Measurements from ENCODE around the gene LHX1. TPM values are rescaled to one million over a fixed set of nuclear protein-coding genes. Genes with fewer than 3 reads are reported as not detected.

LHX1 gene
- polyA plus RNA-seq, 1 of the 3 experiments (the other 2 are of a cell fraction), result not detected

GRCh38 chr17:36907407-36907806, 29.9 kb upstream of the LHX1 start:
- ChIA-PET CTCF (interaction anchor here (0.6 kb wide), 1 partner anchor 55 kb away, joined by 4 read pairs; no protein-coding TSS in a partner anchor), POLR2A (no interaction called here)
- 67% methylated on average over 10 of the region's 10 CpGs for WGBS (ENCODE audit: low lambda C conversion rate)
- H4K20me1 ChIP-seq (ENCODE audit: insufficient read depth), result no peaks in the 10 kb centered on the region
- H3K27ac ChIP-seq (ENCODE audit: low read depth in 2 of 2, low read length in 1 of 2), result no peak overlapping the region
- H3K9me3 ChIP-seq, result no peaks in the 10 kb centered on the region
- no peak for TF ChIP-seq YY1 (IDR thresholded peaks at IDR 0.05; ENCODE audit: low read depth)
- TF ChIP-seq TAF1 (IDR thresholded peaks at IDR 0.05; ENCODE audit: borderline replicate concordance, low read depth, low read length), result no peak
- TF ChIP-seq MXI1 (IDR thresholded peaks at IDR 0.05; ENCODE audit: low read depth, low read length), result no peak
- no peak for TF ChIP-seq GATA2 (CRISPR knock-in tag; IDR thresholded peaks at IDR 0.05)
- TF ChIP-seq GABPA (IDR thresholded peaks at IDR 0.05; ENCODE audit: low read depth), result no peak
- no peak for TF ChIP-seq RCOR1 (IDR thresholded peaks at IDR 0.05; ENCODE audit: low read length)
- TF ChIP-seq ELF1 (IDR thresholded peaks at IDR 0.05), result no peak
- no peak for TF ChIP-seq MAX (IDR thresholded peaks at IDR 0.05; ENCODE audit: low read depth)
- TF ChIP-seq CHD2 (IDR thresholded peaks at IDR 0.05; ENCODE audit: low read length, partially characterized antibody), result no peak
- no peak for TF ChIP-seq FOXM1 (IDR thresholded peaks at IDR 0.05; ENCODE audit: low read depth)
- TF ChIP-seq NRF1 (IDR thresholded peaks at IDR 0.05; ENCODE audit: low read depth, low read length), result no peak
- no peak for TF ChIP-seq USF1 (IDR thresholded peaks at IDR 0.05; ENCODE audit: borderline replicate concordance, low read depth)
- TF ChIP-seq TEAD4 (IDR thresholded peaks at IDR 0.05; ENCODE audit: borderline replicate concordance, insufficient read depth), result no peak
- no peak for TF ChIP-seq RAD21 (IDR thresholded peaks at IDR 0.05; ENCODE audit: low read length)
- TF ChIP-seq CTCF (IDR thresholded peaks at IDR 0.05), result no peak
- no peaks in the 10 kb centered on the region for H3K79me2 ChIP-seq (ENCODE audit: insufficient read depth)
- no peak overlapping the region for H3K4me3 ChIP-seq (ENCODE audit: low read depth in 2 of 2, low read length in 1 of 2)
- no peak overlapping the region for H3K4me2 ChIP-seq
- no peak overlapping the region for H2AFZ ChIP-seq (ENCODE audit: low read depth)
- no peaks in the 10 kb centered on the region for H3K36me3 ChIP-seq (replicated peaks in 1 of 2; ENCODE audit: control insufficient read depth in 1 of 2, insufficient read depth in 2 of 2, low read length in 1 of 2)
- no peaks in the 10 kb centered on the region for H3K27me3 ChIP-seq (ENCODE audit: insufficient read depth)
- no peak for DNase-seq
- H3K9me2 ChIP-seq, result no peaks in the 10 kb centered on the region
- no peaks in the 10 kb centered on the region for H3F3A ChIP-seq (replicated peaks; ENCODE audit: insufficient read depth)
- H3K9ac ChIP-seq, result no peak overlapping the region
- no peaks in the 10 kb centered on the region for H3K4me1 ChIP-seq (ENCODE audit: control insufficient read depth in 1 of 2, insufficient read depth in 2 of 2, low read depth in 1 of 2, low read length in 1 of 2)

GRCh38 chr17:36910513-36910912, 26.8 kb upstream of the LHX1 start:
- H3K36me3 ChIP-seq (replicated peaks in 1 of 2; ENCODE audit: control insufficient read depth in 1 of 2, insufficient read depth in 2 of 2, low read length in 1 of 2), result no peaks in the 10 kb centered on the region
- H3K9ac ChIP-seq, result no peak overlapping the region
- WGBS (ENCODE audit: low lambda C conversion rate), result 78% methylated on average over 5 of the region's 5 CpGs
- H3K4me3 ChIP-seq (ENCODE audit: low read depth in 2 of 2, low read length in 1 of 2), result no peak overlapping the region
- ChIA-PET POLR2A (no interaction called here), CTCF (interaction anchor here (1.1 to 1.5 kb wide), 2 partner anchors 9 to 10 kb away, joined by 3 to 4 read pairs; no protein-coding TSS in a partner anchor)
- no peaks in the 10 kb centered on the region for H3K4me1 ChIP-seq (ENCODE audit: control insufficient read depth in 1 of 2, insufficient read depth in 2 of 2, low read depth in 1 of 2, low read length in 1 of 2)
- DNase-seq, result no peak
- H2AFZ ChIP-seq (ENCODE audit: low read depth), result no peak overlapping the region
- H3K4me2 ChIP-seq, result no peak overlapping the region
- no peaks in the 10 kb centered on the region for H3F3A ChIP-seq (replicated peaks; ENCODE audit: insufficient read depth)
- H4K20me1 ChIP-seq (ENCODE audit: insufficient read depth), result no peaks in the 10 kb centered on the region
- no peak for TF ChIP-seq GABPA (IDR thresholded peaks at IDR 0.05; ENCODE audit: low read depth)
- TF ChIP-seq SIN3A (IDR thresholded peaks at IDR 0.05; ENCODE audit: borderline replicate concordance, low read depth, low read length), result no peak
- no peak for TF ChIP-seq MAX (IDR thresholded peaks at IDR 0.05; ENCODE audit: low read depth)
- TF ChIP-seq TCF12 (IDR thresholded peaks at IDR 0.05), result no peak
- no peak for TF ChIP-seq YY1 (IDR thresholded peaks at IDR 0.05; ENCODE audit: low read depth)
- no peak for TF ChIP-seq PBX3 (IDR thresholded peaks at IDR 0.05)
- no peak for TF ChIP-seq RAD21 (IDR thresholded peaks at IDR 0.05; ENCODE audit: low read length)
- no peak for TF ChIP-seq CHD2 (IDR thresholded peaks at IDR 0.05; ENCODE audit: low read length, partially characterized antibody)
- TF ChIP-seq SMC3 (IDR thresholded peaks at IDR 0.05; ENCODE audit: low read depth, low read length), result no peak
- TF ChIP-seq IRF3 (IDR thresholded peaks at IDR 0.05; ENCODE audit: low read depth, low read length), result no peak
- no peak for TF ChIP-seq RXRA (IDR thresholded peaks at IDR 0.05; ENCODE audit: borderline replicate concordance, low read depth)
- TF ChIP-seq TEAD4 (IDR thresholded peaks at IDR 0.05; ENCODE audit: borderline replicate concordance, insufficient read depth), result no peak
- no peak for TF ChIP-seq FOXJ3 (CRISPR knock-in tag; IDR thresholded peaks at IDR 0.05)
- no peak for TF ChIP-seq ELF1 (IDR thresholded peaks at IDR 0.05)
- no peak for TF ChIP-seq GATA2 (CRISPR knock-in tag; IDR thresholded peaks at IDR 0.05)
- no peak for TF ChIP-seq RFX5 (IDR thresholded peaks at IDR 0.05; ENCODE audit: low read length)
- TF ChIP-seq JUND (IDR thresholded peaks at IDR 0.05), result no peak
- H3K27me3 ChIP-seq (ENCODE audit: insufficient read depth), result no peaks in the 10 kb centered on the region
- no peak overlapping the region for H3K27ac ChIP-seq (ENCODE audit: low read depth in 2 of 2, low read length in 1 of 2)
- H3K9me3 ChIP-seq, result no peaks in the 10 kb centered on the region
- H3K9me2 ChIP-seq, result no peaks in the 10 kb centered on the region
- H3K79me2 ChIP-seq (ENCODE audit: insufficient read depth), result no peaks in the 10 kb centered on the region
